Measurements from ENCODE around the gene CYBB. TPM values are rescaled to one million over a fixed set of nuclear protein-coding genes. Genes with fewer than 3 reads are reported as not detected.

CYBB gene
- total RNA-seq, 2 donors from 2014 or later, result 38.7 to 39.9 TPM

- H3K27me3 ChIP-seq (replicated peaks; ENCODE audit: insufficient read depth), result no peaks in the 10 kb centered on the region
- DNase-seq (ENCODE audit: low spot score) (no peak), ATAC-seq (ENCODE audit: insufficient number of reproducible peaks, low FRiP score, low read depth) (no peak)
- no peak overlapping the region for H3K27ac ChIP-seq
- TF ChIP-seq CTCF (IDR thresholded peaks at IDR 0.05), result no peak
- H3K4me3 ChIP-seq, result no peak overlapping the region
- no peaks in the 10 kb centered on the region for H3K36me3 ChIP-seq
- no peaks in the 10 kb centered on the region for H3K4me1 ChIP-seq (ENCODE audit: control insufficient read depth in 1 of 2, low read depth in 2 of 2)
- H3K9me3 ChIP-seq, result no peaks in the 10 kb centered on the region
Measured at GRCh38 chrX:37752281-37752680, 27.6 kb upstream of the CYBB start.

- Histone ChIP-seq H3K27ac (no peak overlapping the region), H3K4me3 (no peak overlapping the region), H3K27me3 (replicated peaks; ENCODE audit: insufficient read depth) (no peaks in the 10 kb centered on the region), H3K4me1 (ENCODE audit: control insufficient read depth in 1 of 2, low read depth in 2 of 2) (no peaks in the 10 kb centered on the region), H3K9me3 (no peaks in the 10 kb centered on the region), H3K36me3 (no peaks in the 10 kb centered on the region)
- no peak for ATAC-seq (ENCODE audit: insufficient number of reproducible peaks, low FRiP score, low read depth)
- no peak for DNase-seq (ENCODE audit: low spot score)
- TF ChIP-seq CTCF (IDR thresholded peaks at IDR 0.05), result no peak
Measured at GRCh38 chrX:37752936-37753335, 26.9 kb upstream of the CYBB start.

- no peak for TF ChIP-seq CTCF (IDR thresholded peaks at IDR 0.05)
Measured at GRCh38 chrX:37753384-37753783, 26.5 kb upstream of the CYBB start.

GRCh38 chrX:37754516-37754915, 25.3 kb upstream of the CYBB start:
- Histone ChIP-seq H3K36me3 (no peaks in the 10 kb centered on the region), H3K27me3 (replicated peaks; ENCODE audit: insufficient read depth) (no peaks in the 10 kb centered on the region), H3K27ac (no peak overlapping the region), H3K4me1 (ENCODE audit: control insufficient read depth in 1 of 2, low read depth in 2 of 2) (no peaks in the 10 kb centered on the region), H3K9me3 (no peaks in the 10 kb centered on the region), H3K4me3 (no peak overlapping the region)
- DNase-seq (ENCODE audit: low spot score), result no peak
- no peak for ATAC-seq (ENCODE audit: insufficient number of reproducible peaks, low FRiP score, low read depth)
- TF ChIP-seq CTCF (IDR thresholded peaks at IDR 0.05), result no peak

More at GRCh38 chrX:37753384-37753783, 26.5 kb upstream of the CYBB start:
- DNase-seq (ENCODE audit: low spot score) (no peak), ATAC-seq (ENCODE audit: insufficient number of reproducible peaks, low FRiP score, low read depth) (no peak)
- Histone ChIP-seq H3K27me3 (replicated peaks; ENCODE audit: insufficient read depth) (no peaks in the 10 kb centered on the region), H3K4me1 (ENCODE audit: control insufficient read depth in 1 of 2, low read depth in 2 of 2) (no peaks in the 10 kb centered on the region), H3K36me3 (no peaks in the 10 kb centered on the region), H3K27ac (no peak overlapping the region), H3K9me3 (no peaks in the 10 kb centered on the region), H3K4me3 (no peak overlapping the region)

- H3K27me3 ChIP-seq (replicated peaks; ENCODE audit: insufficient read depth), result no peaks in the 10 kb centered on the region
- TF ChIP-seq CTCF (IDR thresholded peaks at IDR 0.05), result no peak
- no peaks in the 10 kb centered on the region for H3K36me3 ChIP-seq
- no peak overlapping the region for H3K27ac ChIP-seq
- no peak overlapping the region for H3K4me3 ChIP-seq
- DNase-seq (ENCODE audit: low spot score) (no peak), ATAC-seq (ENCODE audit: insufficient number of reproducible peaks, low FRiP score, low read depth) (no peak)
- H3K4me1 ChIP-seq (ENCODE audit: control insufficient read depth in 1 of 2, low read depth in 2 of 2), result no peaks in the 10 kb centered on the region
- no peaks in the 10 kb centered on the region for H3K9me3 ChIP-seq
Measured at GRCh38 chrX:37755025-37755424, 24.8 kb upstream of the CYBB start.

Data from thoracic aorta (tissue), 2 donors.